ENCODE results near the gene TLX1.
A peak's percentile ranks its signal among the peaks of the same experiment; 100 is the strongest.
"Not testable (repeated sequence)": the region's sequence is repeated elsewhere in the genome, so short reads cannot be mapped to it uniquely, and the experiment has no call there.

Gene TLX1

GRCh38 chr10:101154506-101154905 lies 23.4 kb downstream of the TLX1 start:
- not testable (repeated sequence) for DNase-seq

DNA sequence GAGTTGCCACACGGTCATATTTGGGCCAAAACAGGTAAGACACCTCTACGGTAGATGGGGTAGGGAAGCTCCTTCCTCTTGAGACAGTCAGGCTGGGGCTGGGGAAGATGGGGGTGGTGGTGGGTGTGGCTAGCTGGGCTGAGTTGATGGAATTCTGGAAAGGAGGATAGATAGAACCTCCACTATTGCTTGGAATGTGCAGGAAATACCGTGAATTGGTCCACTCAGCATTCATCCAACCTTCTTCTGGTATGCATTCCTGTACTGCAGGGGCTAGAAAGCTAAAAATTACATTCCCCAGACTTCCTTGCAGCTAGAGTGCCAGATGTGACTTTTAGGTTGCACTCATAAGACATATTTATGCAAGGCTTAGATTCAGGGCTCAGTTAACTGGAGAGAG lies 24.8 kb downstream of the TLX1 start:
- DNase-seq = no peak

DNA sequence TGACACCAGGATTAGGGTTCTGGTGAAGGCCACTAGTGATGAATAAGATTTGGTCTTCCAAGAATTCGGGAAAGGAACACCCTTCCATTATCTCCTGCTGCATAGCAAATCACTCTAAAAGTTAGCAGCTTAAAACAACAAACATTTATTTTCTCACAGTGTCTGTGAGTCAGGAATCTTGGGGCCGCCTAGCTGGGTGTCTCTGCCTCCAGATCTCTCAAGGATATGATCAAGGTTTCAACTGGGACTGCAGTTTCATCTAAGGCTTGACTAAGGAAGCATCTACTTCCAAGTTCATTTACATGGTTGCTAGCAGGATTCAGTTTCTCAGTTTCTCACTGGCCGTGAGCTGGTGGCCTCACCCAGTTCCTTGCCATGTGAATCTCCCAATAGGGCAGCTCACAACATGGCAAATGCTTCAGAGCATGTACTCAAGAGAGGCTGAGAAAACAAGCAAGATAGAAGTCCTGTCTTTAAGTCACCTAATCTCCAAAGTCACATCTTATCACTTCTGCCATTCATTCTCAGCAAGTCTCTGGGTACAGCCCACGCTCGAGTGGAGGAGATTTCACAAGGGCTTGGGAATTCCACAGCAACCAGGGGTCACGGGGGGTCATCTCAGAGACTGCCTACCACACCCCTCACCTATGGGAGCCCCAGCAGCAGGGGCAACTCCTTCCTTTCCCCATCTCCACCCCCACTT lies 26.8 kb downstream of the TLX1 start:
- no peak for DNase-seq

DNA sequence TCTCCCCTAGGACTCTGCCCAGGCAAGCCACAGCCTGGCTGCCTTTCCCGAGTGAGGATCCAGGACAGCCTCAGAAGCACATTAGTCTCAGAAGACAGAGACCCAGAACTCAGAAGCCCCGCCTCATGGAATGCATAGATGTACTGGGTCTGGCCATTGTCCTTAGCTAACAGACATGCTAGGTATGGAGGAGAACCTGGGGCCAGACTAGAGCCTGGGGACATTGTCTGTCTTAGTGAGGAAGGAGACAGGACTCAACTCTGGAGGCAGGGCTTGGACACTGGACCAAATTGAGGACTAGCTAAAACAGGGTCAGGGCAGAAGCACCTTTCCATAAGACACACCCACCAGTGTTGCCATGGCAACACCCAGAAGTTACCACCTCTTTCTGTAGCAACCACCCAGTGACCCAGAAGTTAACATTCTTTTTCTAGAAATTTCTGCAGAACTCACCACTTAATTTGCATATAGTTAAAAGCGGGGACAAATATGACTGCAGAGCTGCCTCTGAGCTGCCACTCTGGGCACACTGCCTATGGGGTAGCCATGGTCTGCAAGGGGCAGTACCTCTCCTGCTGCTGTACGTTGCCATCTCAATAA lies 27.5 kb downstream of the TLX1 start:
- no peak for DNase-seq

DNA sequence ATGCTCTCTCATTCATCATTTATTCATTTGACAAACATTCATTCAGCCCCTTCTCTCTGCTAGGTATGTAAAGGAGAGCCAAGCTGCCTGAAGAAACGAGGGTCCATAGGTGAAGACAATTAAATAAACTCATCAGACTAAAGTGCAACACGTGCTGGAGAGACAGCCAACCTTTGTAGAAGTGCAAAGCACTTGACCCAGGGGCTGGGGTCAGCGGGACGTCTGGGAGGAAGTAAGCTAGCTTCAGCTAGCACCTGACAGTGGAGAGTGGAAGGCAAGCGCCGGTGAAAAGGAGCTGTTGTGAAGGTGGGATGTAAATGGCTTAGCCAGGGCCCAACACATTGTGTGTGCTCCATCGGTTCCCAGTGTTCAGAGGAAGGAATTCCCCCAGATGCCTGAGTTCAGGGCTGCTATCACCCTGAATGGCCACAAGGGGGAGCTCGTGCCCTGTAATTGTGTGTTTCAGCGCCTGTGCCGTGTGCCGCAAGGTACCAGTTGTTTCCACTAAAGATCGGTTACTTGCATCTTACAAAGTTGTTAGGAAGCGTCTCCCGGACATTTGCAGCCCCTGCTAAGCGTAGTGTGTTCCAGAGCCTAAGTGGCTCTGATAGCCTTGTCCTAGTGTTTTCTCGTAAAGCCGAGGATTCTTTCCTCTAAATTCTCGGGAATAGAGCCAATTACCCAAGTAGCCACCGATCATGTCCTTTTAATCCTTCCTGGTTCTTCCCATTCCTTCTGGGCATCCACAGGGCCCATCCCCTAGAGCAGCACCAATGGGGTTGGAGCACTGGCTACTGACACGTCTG lies 30.6 kb downstream of the TLX1 start:
- peak; percentile 75 for DNase-seq

DNA sequence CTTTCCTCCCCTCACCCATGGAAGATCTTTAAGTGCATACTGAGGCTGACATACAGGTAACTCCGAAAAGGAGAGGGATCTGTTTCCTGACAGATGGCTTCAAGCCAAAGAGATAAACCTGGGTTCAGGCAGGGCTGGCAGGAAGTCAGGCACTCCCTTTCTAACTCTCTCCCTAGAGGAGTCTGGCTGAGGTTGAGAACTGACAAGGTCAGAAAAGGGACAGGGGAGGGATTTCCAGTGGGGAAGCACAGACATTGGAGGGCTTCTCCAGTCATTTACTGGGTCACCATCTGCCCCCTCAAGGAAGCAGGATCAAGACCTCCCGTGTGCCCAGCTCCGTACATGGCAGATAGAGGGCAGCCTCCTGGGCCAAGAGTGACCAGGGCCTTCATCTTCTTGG lies 31.6 kb downstream of the TLX1 start:
- no peak for DNase-seq

- DNase-seq = no peak
Observed at GRCh38 chr10:101164020-101164419, 32.9 kb downstream of the TLX1 start.

GRCh38 chr10:101165736-101166135 lies 34.6 kb downstream of the TLX1 start:
- no peak for DNase-seq

- no peak for DNase-seq
Observed at GRCh38 chr10:101166430-101166829, 35.3 kb downstream of the TLX1 start.

GRCh38 chr10:101172741-101173140 lies 41.6 kb downstream of the TLX1 start:
- no peak for DNase-seq

GRCh38 chr10:101174319-101174718 lies 43.2 kb downstream of the TLX1 start:
- no peak for DNase-seq

- DNase-seq = no peak
Observed at GRCh38 chr10:101176577-101176976, 45.5 kb downstream of the TLX1 start.

- DNase-seq = no peak
Observed at GRCh38 chr10:101182936-101183335, 51.8 kb downstream of the TLX1 start.

DNA sequence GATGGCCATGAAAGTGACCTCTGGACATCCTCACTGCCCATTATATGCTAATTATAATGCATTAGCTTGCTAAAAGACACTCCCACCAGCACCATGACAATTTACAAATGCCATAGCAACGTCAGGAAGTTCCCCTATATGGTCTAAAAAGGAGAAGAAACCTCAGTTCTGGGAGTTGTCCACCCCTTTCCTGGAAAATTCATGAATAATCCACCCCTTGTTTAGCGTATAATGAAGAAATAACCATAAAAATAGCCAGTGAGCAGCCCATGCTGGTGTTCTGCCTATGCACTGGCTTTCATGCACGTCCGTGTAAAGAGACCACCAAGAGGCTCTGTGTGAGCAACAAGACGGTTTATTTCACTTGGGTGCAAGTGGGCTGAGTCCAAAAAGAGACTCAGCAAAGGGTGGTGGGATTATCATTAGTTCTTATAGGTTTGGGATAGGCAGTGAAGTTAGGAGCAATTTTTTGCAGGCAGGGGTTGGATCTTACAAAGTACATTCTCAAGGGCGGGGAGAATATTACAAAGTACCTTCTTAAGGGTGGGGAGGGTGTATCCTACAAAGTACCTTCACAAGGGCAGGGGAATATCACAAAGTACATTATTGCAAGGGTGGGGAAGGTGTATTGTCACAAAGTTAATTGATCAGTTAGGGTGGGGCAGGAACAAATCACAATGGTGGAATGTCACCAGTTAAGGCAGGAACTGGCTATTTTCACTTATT lies 52.5 kb downstream of the TLX1 start:
- no peak for DNase-seq
